Nephron (organoid): ENCODE measurements around the gene BCKDK.
"Not testable (repeated sequence)": the region's sequence is repeated elsewhere in the genome, so short reads cannot be mapped to it uniquely, and the experiment has no call there.

Source experiments
- H3K27ac Mint-ChIP-seq, 3 experiments: 2 replicates each; pipeline ENCODE4 v1.8.0; 2020; ENCODE audit warnings: mixed read lengths in 3 of 3, mild to moderate bottlenecking in 2 of 3, moderate library complexity in 1 of 3
- H3K27me3 Mint-ChIP-seq: 2 replicates; pipeline ENCODE4 v1.8.0; 2021; ENCODE audit warnings: low read depth, mild to moderate bottlenecking, moderate library complexity, mixed read lengths
- H3K36me3 Mint-ChIP-seq: 2 replicates; pipeline ENCODE4 v1.8.0; 2020; ENCODE audit warnings: low read depth, mixed read lengths
- H3K4me1 Mint-ChIP-seq: 2 replicates; pipeline ENCODE4 v1.8.0; 2020; ENCODE audit warnings: mixed read lengths
- H3K4me3 Mint-ChIP-seq, 3 experiments: 2 replicates each; pipeline ENCODE4 v1.8.0; 2020; ENCODE audit warnings: mild to moderate bottlenecking in 3 of 3, mixed read lengths in 3 of 3, moderate library complexity in 2 of 3
- H3K9me3 Mint-ChIP-seq: 2 replicates; pipeline ENCODE4 v1.8.0; 2020; ENCODE audit warnings: mixed read lengths
- CTCF ChIP-seq, 3 experiments: fragments of 200-600 bp; sonication (generic); IDR thresholded peaks; one replicate each; pipeline ENCODE4 v1.5.0; 2021; ENCODE audit warnings: antibody characterized with exemption in 3 of 3; ENCODE audit not compliant: unreplicated experiment in 3 of 3

The BCKDK gene

DNA sequence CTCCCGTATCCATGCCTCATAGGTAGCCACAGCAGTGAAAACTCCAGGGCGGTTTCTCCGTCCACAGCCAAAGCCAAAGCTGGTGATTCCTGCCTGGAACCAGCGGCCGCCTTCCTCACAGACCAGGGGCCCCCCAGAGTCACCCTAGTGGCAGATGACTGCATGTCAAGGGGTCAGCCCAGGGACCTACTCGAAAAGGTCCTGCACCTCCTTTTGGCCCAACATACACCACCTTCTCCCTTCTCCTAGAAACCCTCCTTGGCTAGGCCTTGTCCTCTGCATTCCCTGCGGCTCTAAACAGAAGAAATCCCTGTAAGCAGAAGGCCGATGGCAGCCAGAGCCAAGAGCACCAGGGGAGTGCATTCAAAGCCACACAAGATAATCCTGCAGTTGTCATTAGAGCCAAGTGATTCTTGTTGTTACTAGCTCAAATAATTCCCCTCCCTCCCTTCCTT, 35.5 kb downstream of the BCKDK start:
- Mint-ChIP-seq H3K27me3 (peaks cover 38% of the 10 kb centered on the region), H3K36me3 (no peaks in the 10 kb centered on the region), H3K9me3 (no peaks in the 10 kb centered on the region), H3K4me3 (peak overlapping the region; percentile 69 to 81 (median 69)), H3K4me1 (peaks cover 7% of the 10 kb centered on the region), H3K27ac (peak overlapping the region in 1 of 3 experiments; percentile 22)
- TF ChIP-seq CTCF (IDR thresholded peaks at IDR 0.05; ENCODE audit: unreplicated experiment in 3 of 3) = no peak

- peaks cover 44% of the 10 kb centered on the region for H3K27me3 Mint-ChIP-seq
- H3K4me1 Mint-ChIP-seq, H3K27ac Mint-ChIP-seq: not testable (repeated sequence)
Observed at GRCh38 chr16:31144418-31144817, 36.2 kb downstream of the BCKDK start.

DNA sequence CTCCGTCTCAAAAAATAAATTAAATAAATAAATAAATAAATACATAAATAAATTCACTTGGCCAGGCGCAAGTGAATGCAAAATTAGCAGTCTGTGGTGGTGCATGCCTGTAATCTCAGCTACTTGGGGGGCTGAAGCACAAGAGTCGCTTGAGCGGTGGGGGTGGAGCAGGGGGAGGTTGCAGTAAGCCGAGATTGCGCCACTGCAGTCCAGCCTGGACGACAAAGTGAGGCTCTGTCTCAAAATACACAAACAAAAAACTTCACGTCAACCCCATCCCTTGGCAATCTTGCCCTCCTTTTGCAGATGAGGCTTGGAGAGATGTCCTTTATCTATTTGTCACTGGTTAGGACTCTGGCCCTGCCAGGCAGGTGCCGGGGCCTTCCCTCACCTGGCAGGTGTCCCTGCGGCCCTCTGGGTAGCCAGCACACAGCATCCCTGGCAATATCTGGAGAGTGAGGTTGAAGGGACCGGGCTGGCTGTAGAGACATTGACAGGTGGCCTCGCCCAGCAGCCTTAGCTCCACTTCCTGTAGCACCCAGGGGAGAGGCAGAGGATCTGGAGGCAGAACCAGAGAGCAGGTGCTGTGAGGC, 37.3 kb downstream of the BCKDK start:
- Mint-ChIP-seq H3K27me3 (peaks cover 44% of the 10 kb centered on the region), H3K27ac (no peak overlapping the region), H3K4me3 (no peak overlapping the region), H3K9me3 (no peaks in the 10 kb centered on the region), H3K4me1 (peaks cover 7% of the 10 kb centered on the region), H3K36me3 (no peaks in the 10 kb centered on the region)
- TF ChIP-seq CTCF (IDR thresholded peaks at IDR 0.05; ENCODE audit: unreplicated experiment in 3 of 3) = no peak

More at GRCh38 chr16:31144418-31144817, 36.2 kb downstream of the BCKDK start:
- H3K9me3 Mint-ChIP-seq, H3K36me3 Mint-ChIP-seq: not testable (repeated sequence)
- H3K4me3 Mint-ChIP-seq = peak overlapping the region in 2 of 3 experiments; percentile 69

DNA sequence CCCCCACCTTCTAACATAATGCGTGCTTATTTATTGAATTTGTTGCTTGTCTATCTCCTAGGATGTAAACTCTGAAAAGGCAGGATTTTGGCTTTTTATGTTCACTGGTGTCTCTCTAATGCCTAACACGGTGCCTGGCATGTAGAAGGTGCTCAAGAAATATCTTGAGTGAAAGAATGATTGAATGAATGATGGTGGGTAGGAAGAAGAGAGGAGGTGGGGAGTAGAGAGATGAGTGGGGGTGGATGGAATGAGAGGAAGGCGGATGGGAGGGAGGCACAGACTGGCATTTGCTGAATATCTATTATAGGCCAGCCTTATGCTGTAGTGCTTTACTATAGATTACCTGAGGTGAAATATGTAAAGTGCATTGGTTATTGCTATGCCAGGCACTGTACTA, 39.4 kb downstream of the BCKDK start:
- H3K9me3 Mint-ChIP-seq = no peaks in the 10 kb centered on the region
- no peaks in the 10 kb centered on the region for H3K36me3 Mint-ChIP-seq
- no peak overlapping the region for H3K4me3 Mint-ChIP-seq
- H3K27me3 Mint-ChIP-seq = peaks cover 51% of the 10 kb centered on the region
- no peaks in the 10 kb centered on the region for H3K4me1 Mint-ChIP-seq
- no peak overlapping the region for H3K27ac Mint-ChIP-seq
- no peak for TF ChIP-seq CTCF (IDR thresholded peaks at IDR 0.05; ENCODE audit: unreplicated experiment in 3 of 3)

GRCh38 chr16:31148281-31148728, 40.1 kb downstream of the BCKDK start:
- H3K4me3 Mint-ChIP-seq = no peak overlapping the region
- H3K36me3 Mint-ChIP-seq = no peaks in the 10 kb centered on the region
- H3K9me3 Mint-ChIP-seq = no peaks in the 10 kb centered on the region
- H3K4me1 Mint-ChIP-seq = no peaks in the 10 kb centered on the region
- no peak for TF ChIP-seq CTCF (IDR thresholded peaks at IDR 0.05; ENCODE audit: unreplicated experiment in 3 of 3)
- H3K27me3 Mint-ChIP-seq = peaks cover 51% of the 10 kb centered on the region
- H3K27ac Mint-ChIP-seq = no peak overlapping the region

DNA sequence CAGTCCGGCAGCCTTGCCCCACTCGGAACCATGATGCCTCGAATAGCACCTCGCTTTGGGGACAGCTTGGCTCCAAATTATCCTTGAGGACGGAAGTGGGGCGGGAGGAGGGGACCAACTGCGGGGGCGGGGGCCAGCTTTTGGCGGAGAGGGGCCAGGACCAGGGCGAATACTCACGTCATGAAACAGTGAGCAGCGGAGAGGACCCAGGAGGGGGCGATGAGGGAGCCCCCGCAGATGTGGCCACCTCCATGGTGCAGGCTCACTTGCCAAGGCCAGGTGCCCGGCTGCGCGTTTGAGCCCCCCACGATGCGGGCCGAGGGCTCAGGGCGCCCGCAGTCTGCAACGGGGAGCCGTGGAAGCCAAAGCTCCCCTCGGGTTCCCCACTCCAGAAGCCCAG, 40.7 kb downstream of the BCKDK start:
- no peak overlapping the region for H3K27ac Mint-ChIP-seq
- H3K4me3 Mint-ChIP-seq = no peak overlapping the region
- peaks cover 48% of the 10 kb centered on the region for H3K27me3 Mint-ChIP-seq
- H3K9me3 Mint-ChIP-seq = no peaks in the 10 kb centered on the region
- TF ChIP-seq CTCF (IDR thresholded peaks at IDR 0.05; ENCODE audit: unreplicated experiment in 3 of 3) = no peak
- no peaks in the 10 kb centered on the region for H3K36me3 Mint-ChIP-seq
- no peaks in the 10 kb centered on the region for H3K4me1 Mint-ChIP-seq
